Testis (tissue), 2 donors: ENCODE measurements around the gene NRL.

Source experiments
- POLR2A ChIP-seq: fragments of 450-650 bp; IDR thresholded peaks from one replicate; pipeline ENCODE4 v1.6.1; 2017; ENCODE audit warnings: antibody characterized with exemption, mild to moderate bottlenecking, moderate library complexity
- TF ChIP-seq, protein P1 (sequence below), 3 experiments: fragments of 450-650 bp in 2 of 3; fragments of 200-600 bp in 1 of 3; sonication (generic) in 1 of 3; IDR thresholded peaks; one replicate each; pipeline ENCODE4 v1.5.1; 2016 to 2019; ENCODE audit warnings: antibody characterized with exemption in 3 of 3, mild to moderate bottlenecking in 2 of 3, moderate library complexity in 1 of 3

DNA sequence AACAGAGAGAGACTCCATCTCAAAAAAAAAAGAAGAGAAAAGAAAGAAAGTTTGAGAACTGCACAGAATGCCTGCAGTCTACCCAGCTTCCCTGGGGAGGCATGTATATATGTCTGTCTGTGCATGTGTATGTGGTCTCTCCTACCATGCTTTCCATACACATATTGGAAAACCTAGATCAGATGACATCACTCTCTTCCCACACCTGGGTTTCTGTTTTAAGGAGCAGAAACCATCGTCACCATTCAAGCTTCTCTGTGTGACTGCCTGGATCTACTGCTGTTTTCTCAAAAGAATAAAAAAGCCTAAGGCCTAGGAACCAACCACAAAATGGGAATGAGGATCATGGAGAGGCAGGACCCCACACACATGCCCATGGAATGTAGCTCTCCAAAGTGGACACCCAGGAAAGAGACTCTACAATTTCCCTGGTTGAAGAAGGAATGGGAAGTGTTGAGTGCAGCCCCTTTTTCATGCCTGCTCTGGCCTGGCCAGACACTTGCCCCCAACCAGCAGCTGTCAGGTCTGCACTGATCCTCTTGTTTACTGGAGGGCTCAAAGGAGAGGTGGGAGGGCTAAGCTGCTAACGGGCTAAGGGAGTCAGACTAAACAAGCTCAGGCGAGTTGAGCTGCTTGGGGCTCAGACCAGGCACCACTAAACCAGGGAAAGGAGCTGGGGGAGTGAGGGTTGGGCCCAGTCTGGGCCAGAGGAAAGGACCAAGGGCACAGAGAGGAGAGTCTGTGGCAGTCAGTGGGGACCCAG lies 28.4 kb downstream of the NRL start:
- TF ChIP-seq, protein P1, sequence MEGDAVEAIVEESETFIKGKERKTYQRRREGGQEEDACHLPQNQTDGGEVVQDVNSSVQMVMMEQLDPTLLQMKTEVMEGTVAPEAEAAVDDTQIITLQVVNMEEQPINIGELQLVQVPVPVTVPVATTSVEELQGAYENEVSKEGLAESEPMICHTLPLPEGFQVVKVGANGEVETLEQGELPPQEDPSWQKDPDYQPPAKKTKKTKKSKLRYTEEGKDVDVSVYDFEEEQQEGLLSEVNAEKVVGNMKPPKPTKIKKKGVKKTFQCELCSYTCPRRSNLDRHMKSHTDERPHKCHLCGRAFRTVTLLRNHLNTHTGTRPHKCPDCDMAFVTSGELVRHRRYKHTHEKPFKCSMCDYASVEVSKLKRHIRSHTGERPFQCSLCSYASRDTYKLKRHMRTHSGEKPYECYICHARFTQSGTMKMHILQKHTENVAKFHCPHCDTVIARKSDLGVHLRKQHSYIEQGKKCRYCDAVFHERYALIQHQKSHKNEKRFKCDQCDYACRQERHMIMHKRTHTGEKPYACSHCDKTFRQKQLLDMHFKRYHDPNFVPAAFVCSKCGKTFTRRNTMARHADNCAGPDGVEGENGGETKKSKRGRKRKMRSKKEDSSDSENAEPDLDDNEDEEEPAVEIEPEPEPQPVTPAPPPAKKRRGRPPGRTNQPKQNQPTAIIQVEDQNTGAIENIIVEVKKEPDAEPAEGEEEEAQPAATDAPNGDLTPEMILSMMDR (IDR thresholded peaks at IDR 0.05): no peak
- TF ChIP-seq POLR2A: no peak
